ENCODE measurements around the gene DYRK3. TPM values are rescaled to one million over a fixed set of nuclear protein-coding genes. Genes with fewer than 3 reads are reported as not detected.

DYRK3 gene
- total and polyA plus RNA-seq, 2 of the 8 experiments (the other 6 are each of a cell fraction or from before 2014, with no cell fraction given): 2.1 to 8.5 TPM

DNA sequence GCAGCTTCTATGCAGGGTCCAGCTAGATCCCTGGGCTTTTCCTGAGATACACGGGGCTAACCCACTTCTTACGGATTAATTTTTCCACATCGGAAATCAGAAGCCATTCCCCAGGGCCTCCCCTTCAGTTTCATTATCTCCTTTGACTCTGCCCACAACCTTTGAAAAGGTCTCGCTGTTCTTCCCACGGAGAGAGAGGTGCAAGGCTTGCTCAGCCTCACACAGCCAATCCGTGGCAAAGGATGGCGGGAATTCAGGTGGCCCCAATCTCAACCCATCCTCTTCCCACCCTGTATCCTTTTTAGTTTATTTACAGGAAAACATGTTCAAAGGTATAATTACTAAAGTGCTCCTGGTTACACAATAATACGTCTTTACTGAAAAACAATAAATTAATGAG is 48.7 kb downstream of the DYRK3 start:
- Histone ChIP-seq H3K56ac (replicated peaks; ENCODE audit: insufficient read length, low read depth, low read length) (no peak overlapping the region), H3K9ac (replicated peaks in 1 of 4; ENCODE audit: extremely low read depth in 1 of 4, low read depth in 3 of 4, low read length in 3 of 4) (no peak overlapping the region), H4K8ac (ENCODE audit: extremely low read depth, insufficient read depth, low read length) (no peak overlapping the region; the same call in 1 of the 2 replicates), H3K27me3 (replicated peaks in 1 of 4; ENCODE audit: control insufficient read depth in 3 of 4, extremely low read depth in 1 of 4, insufficient read depth in 3 of 4, low read length in 3 of 4) (peaks cover 9 to 31% (median 26%) of the 10 kb centered on the region in 4 experiments), H2BK120ac (replicated peaks; ENCODE audit: low read depth, low read length) (no peak overlapping the region), H3K4me1 (replicated peaks in 1 of 4; ENCODE audit: control insufficient read depth in 3 of 4, insufficient read depth in 4 of 4, low read length in 3 of 4) (peaks cover 10 to 20% (median 10%) of the 10 kb centered on the region in 4 experiments), H3K79me2 (ENCODE audit: control insufficient read depth in 1 of 2, insufficient read depth in 2 of 2, low read length in 2 of 2) (peaks cover 0 to 16% of the 10 kb centered on the region in 2 experiments; a peak in 3 of 4 replicates), H3K4me3 (ENCODE audit: extremely low read depth in 1 of 4, insufficient read depth in 2 of 4, low read depth in 3 of 4, low read length in 4 of 4) (peak overlapping the region in 2 of 4 experiments; percentile 46 to 88; a peak in 6 of 8 replicates), H3K23ac (ENCODE audit: insufficient read length) (no peak overlapping the region), H3K23me2 (ENCODE audit: low read depth, low read length) (peaks cover 7% of the 10 kb centered on the region), H3K79me1 (ENCODE audit: low read depth, low read length) (peaks cover 2% of the 10 kb centered on the region; the same call in 1 of the 2 replicates), H3K4me2 (ENCODE audit: insufficient read depth in 1 of 2, low read depth in 2 of 2, low read length in 2 of 2) (peak overlapping the region; percentile 92 to 95; a peak in 3 of 4 replicates), H2AK5ac (ENCODE audit: low read depth, low read length) (no peak overlapping the region), H2BK20ac (ENCODE audit: low read length) (no peak overlapping the region), H4K20me1 (replicated peaks in 1 of 2; ENCODE audit: control insufficient read depth in 1 of 2, insufficient read depth in 2 of 2, low read length in 2 of 2) (peaks cover 13 to 17% of the 10 kb centered on the region in 2 experiments), H3K9me3 (ENCODE audit: insufficient read depth in 2 of 2, low read depth in 1 of 2, low read length in 1 of 2) (no peaks in the 10 kb centered on the region), H3K27ac (ENCODE audit: low read depth, low read length) (no peak overlapping the region), H2BK12ac (ENCODE audit: low read depth, low read length) (no peak overlapping the region), H2AFZ (ENCODE audit: low read length) (no peak overlapping the region), H3K14ac (ENCODE audit: insufficient read length) (no peak overlapping the region), H2BK15ac (ENCODE audit: low read length) (no peak overlapping the region; the same call in 1 of the 2 replicates), H3K18ac (ENCODE audit: extremely low read depth, low read length) (no peak overlapping the region), H3K36me3 (ENCODE audit: control insufficient read depth in 2 of 4, insufficient read depth in 4 of 4, low read length in 3 of 4) (no peaks in the 10 kb centered on the region), H4K5ac (ENCODE audit: insufficient read length, low read depth, low read length) (no peak overlapping the region), H2BK5ac (ENCODE audit: low read depth, low read length) (no peak overlapping the region), H3K4ac (replicated peaks; ENCODE audit: insufficient read length, low read depth, low read length) (no peak overlapping the region), H4K91ac (replicated peaks; ENCODE audit: insufficient read length, low read length) (no peak overlapping the region)
- 59% methylated on average over 8 of the region's 8 CpGs; no CpG with 5 or more reads in 1 of the 2 experiments for WGBS, 2 experiments (ENCODE audit: extremely low coverage in 1 of 2, insufficient coverage in 1 of 2, insufficient read length in 1 of 2, insufficient replicate concordance in 2 of 2, low coverage in 1 of 2, low lambda C conversion rate in 2 of 2, missing lambda C conversion rate in 1 of 2)
- FAIRE-seq (no peak), DNase-seq (ENCODE audit: low read depth in 1 of 2, low spot score in 2 of 2) (no peak)
- ChIA-PET POLR2A (ENCODE audit: partially characterized antibody) (interaction anchor here (0.8 to 1.2 kb wide), 2 partner anchors 20 to 48 kb away, joined by 3 to 4 read pairs; partner anchors contain the start of gene DYRK3), CTCF (ENCODE audit: partially characterized antibody) (interaction anchor here (0.8 to 2.0 kb wide), 13 partner anchors 9 to 177 kb away, joined by 3 to 9 read pairs (median 3); partner anchors contain the start of gene RASSF5)
- no peak for TF ChIP-seq NRF1 (IDR thresholded peaks at IDR 0.05; ENCODE audit: low read depth, low read length)
- 0 out of 2 replicates have a peak, but pooled peaks have one; percentile 6 for TF ChIP-seq PHF8 (conservative IDR thresholded peaks at IDR 0.05; ENCODE audit: low read depth, low read length)
- TF ChIP-seq POU5F1 (IDR thresholded peaks at IDR 0.05; ENCODE audit: low read depth, low read length): no peak
- TF ChIP-seq GABPA (IDR thresholded peaks at IDR 0.05; ENCODE audit: borderline replicate concordance, insufficient read depth, low read length): no peak

Measured in H1 (cell line).